Measurements from ENCODE around the gene ELF1. TPM values are rescaled to one million over a fixed set of nuclear protein-coding genes. Genes with fewer than 3 reads are reported as not detected.
"Not testable (repeated sequence)": the region's sequence is repeated elsewhere in the genome, so short reads cannot be mapped to it uniquely, and the experiment has no call there.

ELF1 gene
- polyA plus RNA-seq, 4 donors = 48.2 to 58.5 (median 53.3) TPM

- DNase-seq (ENCODE audit: low read depth in 4 of 4, low spot score in 3 of 4) = no peak
Measured at GRCh38 chr13:40960716-40961115, 58.4 kb downstream of the ELF1 start.

GRCh38 chr13:40958655-40959054 lies 60.5 kb downstream of the ELF1 start:
- DNase-seq (ENCODE audit: low read depth in 4 of 4, low spot score in 3 of 4) = no peak

GRCh38 chr13:40946485-40946884 lies 72.6 kb downstream of the ELF1 start:
- DNase-seq (ENCODE audit: low read depth in 4 of 4, low spot score in 3 of 4) = no peak

GRCh38 chr13:40943073-40943472 lies 76.0 kb downstream of the ELF1 start:
- no peak for DNase-seq (ENCODE audit: low read depth in 4 of 4, low spot score in 3 of 4)

GRCh38 chr13:40941581-40941980 lies 77.5 kb downstream of the ELF1 start:
- no peak for DNase-seq (ENCODE audit: low read depth in 4 of 4, low spot score in 3 of 4)

GRCh38 chr13:40940841-40941240 lies 78.3 kb downstream of the ELF1 start:
- DNase-seq (ENCODE audit: low read depth in 4 of 4, low spot score in 3 of 4) = no peak

GRCh38 chr13:40933508-40934204 lies 85.5 kb downstream of the ELF1 start:
- no peak for DNase-seq (ENCODE audit: low read depth in 4 of 4, low spot score in 3 of 4)

- no peak for DNase-seq (ENCODE audit: low read depth in 4 of 4, low spot score in 3 of 4)
Measured at GRCh38 chr13:40932252-40932651, 86.9 kb downstream of the ELF1 start.

- DNase-seq (ENCODE audit: low read depth in 4 of 4, low spot score in 3 of 4) = no peak
Measured at GRCh38 chr13:40931719-40932118, 87.4 kb downstream of the ELF1 start.

- DNase-seq (ENCODE audit: low read depth in 4 of 4, low spot score in 3 of 4) = not testable (repeated sequence)
Measured at GRCh38 chr13:40929883-40930282, 89.2 kb downstream of the ELF1 start.

GRCh38 chr13:40928980-40929379 lies 90.1 kb downstream of the ELF1 start:
- DNase-seq (ENCODE audit: low read depth in 4 of 4, low spot score in 3 of 4) = no peak

- no peak for DNase-seq (ENCODE audit: low read depth in 4 of 4, low spot score in 3 of 4)
Measured at GRCh38 chr13:40927929-40928328, 91.2 kb downstream of the ELF1 start.

GRCh38 chr13:40923867-40924266 lies 95.2 kb downstream of the ELF1 start:
- no peak for DNase-seq (ENCODE audit: low read depth in 4 of 4, low spot score in 3 of 4)

- DNase-seq (ENCODE audit: low read depth in 4 of 4, low spot score in 3 of 4) = no peak
Measured at GRCh38 chr13:40922437-40923040, 96.6 kb downstream of the ELF1 start.

GRCh38 chr13:40920826-40921225 lies 98.3 kb downstream of the ELF1 start:
- no peak for DNase-seq (ENCODE audit: low read depth in 4 of 4, low spot score in 3 of 4)

- DNase-seq (ENCODE audit: low read depth in 4 of 4, low spot score in 3 of 4) = not testable (repeated sequence)
Measured at GRCh38 chr13:40919901-40920300, 99.2 kb downstream of the ELF1 start.

- DNase-seq (ENCODE audit: low read depth in 4 of 4, low spot score in 3 of 4) = no peak
Measured at GRCh38 chr13:40916207-40916998, 102.7 kb downstream of the ELF1 start.

- not testable (repeated sequence) for DNase-seq (ENCODE audit: low read depth in 4 of 4, low spot score in 3 of 4)
Measured at GRCh38 chr13:40914863-40915262, 104.3 kb downstream of the ELF1 start.

GRCh38 chr13:40911341-40911740 lies 107.8 kb downstream of the ELF1 start:
- DNase-seq (ENCODE audit: low read depth in 4 of 4, low spot score in 3 of 4) = no peak

GRCh38 chr13:40910324-40911050 lies 108.6 kb downstream of the ELF1 start:
- DNase-seq (ENCODE audit: low read depth in 4 of 4, low spot score in 3 of 4) = no peak

All from right renal pelvis (tissue), 4 donors.